ENCODE measurements around the gene RPTOR. TPM values are rescaled to one million over a fixed set of nuclear protein-coding genes. Genes with fewer than 3 reads are reported as not detected.

Gene RPTOR
- polyA plus RNA-seq, 1 of the 3 experiments (the other 2 are of a cell fraction), result 14.9 TPM

DNA sequence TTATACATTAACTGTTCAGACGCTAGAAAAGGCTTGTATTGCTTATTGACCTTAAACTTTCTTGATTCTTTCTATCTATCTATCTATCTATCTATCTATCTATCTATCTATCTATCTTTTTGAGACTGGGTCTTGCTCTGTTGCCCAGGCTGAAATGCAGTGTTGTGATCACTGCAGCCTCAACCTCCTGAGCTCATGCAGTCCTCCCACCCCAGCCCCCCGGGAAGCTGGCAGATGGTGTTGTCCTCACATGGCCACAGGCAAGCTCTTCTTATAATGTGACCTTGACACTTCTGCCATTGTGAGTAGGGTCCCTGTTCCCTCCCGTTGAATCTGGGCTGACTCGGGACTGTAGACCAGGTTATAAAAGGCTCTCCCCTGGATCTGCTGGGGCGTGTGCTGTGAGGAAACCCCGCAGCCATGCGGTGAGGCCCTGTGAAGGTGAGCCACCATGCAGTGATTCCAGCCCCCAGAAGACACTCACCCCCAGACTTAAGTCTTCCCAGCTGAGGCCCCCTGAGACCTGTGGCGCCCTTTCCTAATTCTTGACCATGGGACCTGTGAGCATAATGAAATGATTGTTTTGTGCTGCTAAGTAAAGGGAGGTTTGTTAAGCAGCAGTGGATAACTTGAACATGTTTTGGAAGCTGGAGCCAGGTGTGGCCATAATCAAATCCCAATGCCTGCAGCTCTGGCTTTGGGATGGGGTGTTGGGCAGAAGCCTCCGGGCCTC is 54.3 kb downstream of the RPTOR start (continued):
- TF ChIP-seq, protein P1, sequence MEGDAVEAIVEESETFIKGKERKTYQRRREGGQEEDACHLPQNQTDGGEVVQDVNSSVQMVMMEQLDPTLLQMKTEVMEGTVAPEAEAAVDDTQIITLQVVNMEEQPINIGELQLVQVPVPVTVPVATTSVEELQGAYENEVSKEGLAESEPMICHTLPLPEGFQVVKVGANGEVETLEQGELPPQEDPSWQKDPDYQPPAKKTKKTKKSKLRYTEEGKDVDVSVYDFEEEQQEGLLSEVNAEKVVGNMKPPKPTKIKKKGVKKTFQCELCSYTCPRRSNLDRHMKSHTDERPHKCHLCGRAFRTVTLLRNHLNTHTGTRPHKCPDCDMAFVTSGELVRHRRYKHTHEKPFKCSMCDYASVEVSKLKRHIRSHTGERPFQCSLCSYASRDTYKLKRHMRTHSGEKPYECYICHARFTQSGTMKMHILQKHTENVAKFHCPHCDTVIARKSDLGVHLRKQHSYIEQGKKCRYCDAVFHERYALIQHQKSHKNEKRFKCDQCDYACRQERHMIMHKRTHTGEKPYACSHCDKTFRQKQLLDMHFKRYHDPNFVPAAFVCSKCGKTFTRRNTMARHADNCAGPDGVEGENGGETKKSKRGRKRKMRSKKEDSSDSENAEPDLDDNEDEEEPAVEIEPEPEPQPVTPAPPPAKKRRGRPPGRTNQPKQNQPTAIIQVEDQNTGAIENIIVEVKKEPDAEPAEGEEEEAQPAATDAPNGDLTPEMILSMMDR (IDR thresholded peaks at IDR 0.05), result no peak
- TF ChIP-seq JUND (IDR thresholded peaks at IDR 0.05) (no peak), CHD2 (IDR thresholded peaks at IDR 0.05; ENCODE audit: low read length, partially characterized antibody) (no peak)

DNA sequence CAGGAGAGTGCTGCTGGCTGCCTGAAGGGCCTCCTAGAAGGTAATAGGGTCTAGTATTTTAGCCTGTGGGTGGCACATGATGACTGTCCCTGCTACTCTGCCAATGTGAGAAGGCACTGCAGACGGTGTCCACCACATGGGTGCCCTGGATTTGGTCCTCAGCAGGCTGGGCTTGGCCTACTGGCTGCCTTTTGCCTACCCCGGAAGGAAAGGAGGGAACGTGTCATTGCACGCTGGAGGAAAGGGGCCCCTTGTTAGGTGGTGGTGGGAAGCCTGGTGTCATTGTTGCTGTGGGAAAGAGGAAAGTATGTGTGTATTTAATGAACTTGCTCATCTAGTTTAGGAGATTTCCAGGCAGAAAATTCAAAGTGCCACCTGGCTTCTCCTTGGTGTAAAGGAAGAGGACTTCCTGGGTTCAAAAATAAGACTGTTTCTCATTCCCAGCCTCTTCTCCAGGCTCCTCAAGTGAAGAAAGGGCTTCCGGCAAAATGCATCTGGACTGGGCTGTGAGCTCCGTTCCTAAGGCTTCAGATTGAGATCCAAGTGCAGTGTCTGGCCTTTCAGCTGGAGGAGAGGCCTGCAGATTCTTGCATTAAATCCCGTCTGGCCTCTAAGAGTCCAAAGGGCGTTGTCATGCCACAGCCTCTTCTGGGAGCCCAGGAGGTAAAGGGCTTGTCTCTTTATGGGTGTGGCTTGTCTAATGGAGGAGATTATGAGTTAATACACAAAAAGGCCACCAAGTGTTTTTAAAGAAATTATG is 55.1 kb downstream of the RPTOR start:
- Histone ChIP-seq H4K20me1 (ENCODE audit: insufficient read depth) (peaks cover 50% of the 10 kb centered on the region), H2AFZ (ENCODE audit: low read depth) (no peak overlapping the region), H3K9ac (no peak overlapping the region), H3K9me3 (no peaks in the 10 kb centered on the region), H3K4me3 (ENCODE audit: low read depth in 2 of 2, low read length in 1 of 2) (no peak overlapping the region), H3F3A (replicated peaks; ENCODE audit: insufficient read depth) (no peaks in the 10 kb centered on the region), H3K4me2 (no peak overlapping the region), H3K9me2 (no peaks in the 10 kb centered on the region), H3K27me3 (ENCODE audit: insufficient read depth) (no peaks in the 10 kb centered on the region), H3K79me2 (ENCODE audit: insufficient read depth) (peaks cover 70% of the 10 kb centered on the region), H3K27ac (ENCODE audit: low read depth in 2 of 2, low read length in 1 of 2) (no peak overlapping the region; a peak in 1 of 4 replicates), H3K4me1 (ENCODE audit: control insufficient read depth in 1 of 2, insufficient read depth in 2 of 2, low read depth in 1 of 2, low read length in 1 of 2) (peaks cover 3 to 9% of the 10 kb centered on the region in 2 experiments; a peak in 1 of 4 replicates), H3K36me3 (replicated peaks in 1 of 2; ENCODE audit: control insufficient read depth in 1 of 2, insufficient read depth in 2 of 2, low read length in 1 of 2) (no peaks in the 10 kb centered on the region)
- POLR2A ChIA-PET, result no interaction called here
- WGBS (ENCODE audit: low lambda C conversion rate), result 90% methylated on average over 8 of the region's 8 CpGs
- no peak for DNase-seq
- TF ChIP-seq RFX5 (IDR thresholded peaks at IDR 0.05; ENCODE audit: low read length) (no peak), SMC3 (IDR thresholded peaks at IDR 0.05; ENCODE audit: low read depth, low read length) (no peak), MXI1 (IDR thresholded peaks at IDR 0.05; ENCODE audit: low read depth, low read length) (no peak), TCF12 (IDR thresholded peaks at IDR 0.05) (no peak)
- TF ChIP-seq, protein P1 (IDR thresholded peaks at IDR 0.05), result no peak
- CTCF ChIA-PET, result interaction anchor here (0.7 to 1.4 kb wide), 3 partner anchors 16 to 24 kb away, joined by 3 to 5 read pairs (median 3); no protein-coding TSS in a partner anchor

DNA sequence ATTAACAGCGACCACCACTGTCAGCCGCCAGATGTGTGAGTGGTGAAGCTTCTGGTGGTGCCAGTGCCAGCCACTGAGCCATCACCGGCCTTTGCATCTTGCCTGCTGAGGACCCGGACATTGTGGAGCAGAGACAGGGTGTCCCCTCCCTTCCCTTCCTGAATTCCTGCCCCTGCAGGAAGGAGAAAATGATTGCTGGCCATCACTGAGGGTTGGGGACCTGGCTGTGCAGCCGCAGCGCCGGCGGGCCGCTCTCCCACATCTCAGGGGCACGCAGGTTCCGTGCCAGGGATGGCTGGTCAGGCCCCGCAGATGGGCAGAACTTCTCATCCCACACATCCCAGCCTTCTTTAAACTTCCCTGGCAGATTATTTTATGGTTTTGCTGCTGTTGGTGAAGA is 56.5 kb downstream of the RPTOR start:
- Histone ChIP-seq H3F3A (replicated peaks; ENCODE audit: insufficient read depth) (no peaks in the 10 kb centered on the region), H3K79me2 (ENCODE audit: insufficient read depth) (peaks cover 71% of the 10 kb centered on the region), H3K4me1 (ENCODE audit: control insufficient read depth in 1 of 2, insufficient read depth in 2 of 2, low read depth in 1 of 2, low read length in 1 of 2) (peaks cover 3 to 9% of the 10 kb centered on the region in 2 experiments; a peak in 1 of 4 replicates), H3K9ac (no peak overlapping the region), H3K4me3 (ENCODE audit: low read depth in 2 of 2, low read length in 1 of 2) (no peak overlapping the region), H3K36me3 (replicated peaks in 1 of 2; ENCODE audit: control insufficient read depth in 1 of 2, insufficient read depth in 2 of 2, low read length in 1 of 2) (no peaks in the 10 kb centered on the region), H3K4me2 (no peak overlapping the region), H3K9me2 (no peaks in the 10 kb centered on the region), H3K27ac (ENCODE audit: low read depth in 2 of 2, low read length in 1 of 2) (no peak overlapping the region), H3K9me3 (no peaks in the 10 kb centered on the region), H2AFZ (ENCODE audit: low read depth) (no peak overlapping the region), H3K27me3 (ENCODE audit: insufficient read depth) (no peaks in the 10 kb centered on the region), H4K20me1 (ENCODE audit: insufficient read depth) (peaks cover 41% of the 10 kb centered on the region)
- 98% methylated on average over 12 of the region's 12 CpGs for WGBS (ENCODE audit: low lambda C conversion rate)
- ChIA-PET CTCF (no interaction called here), POLR2A (no interaction called here)
- no peak for DNase-seq
- TF ChIP-seq MEF2A (IDR thresholded peaks at IDR 0.05; ENCODE audit: borderline replicate concordance, low read depth) (no peak), JUND (IDR thresholded peaks at IDR 0.05) (no peak), POLR2AphosphoS5 (IDR thresholded peaks at IDR 0.05; ENCODE audit: low read depth, low read length) (no peak), RAD21 (IDR thresholded peaks at IDR 0.05; ENCODE audit: low read length) (no peak), MXI1 (IDR thresholded peaks at IDR 0.05; ENCODE audit: low read depth, low read length) (no peak), FOXJ3 (CRISPR knock-in tag; IDR thresholded peaks at IDR 0.05) (no peak)
- TF ChIP-seq, protein P2, sequence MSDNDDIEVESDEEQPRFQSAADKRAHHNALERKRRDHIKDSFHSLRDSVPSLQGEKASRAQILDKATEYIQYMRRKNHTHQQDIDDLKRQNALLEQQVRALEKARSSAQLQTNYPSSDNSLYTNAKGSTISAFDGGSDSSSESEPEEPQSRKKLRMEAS (IDR thresholded peaks at IDR 0.05; ENCODE audit: low read depth), result no peak
- TF ChIP-seq, protein P1 (IDR thresholded peaks at IDR 0.05), result no peak
